GM12875 (cell line): ENCODE results near the gene IGSF21.

Experiments
- H3K4me3 ChIP-seq: one replicate; pipeline ENCODE4 v1.5.1; 2011; ENCODE audit warnings: low read depth, low read length, control low read depth
- TF ChIP-seq, protein P1 (sequence below): IDR thresholded peaks from 2 replicates; pipeline ENCODE4 v1.5.1; 2011; ENCODE audit warnings: low read depth, mild to moderate bottlenecking, control low read depth, inconsistent platforms, low read length, moderate library complexity, borderline replicate concordance; ENCODE audit not compliant: insufficient read depth

The IGSF21 gene

GRCh38 chr1:18085387-18086074, 22.1 kb upstream of the IGSF21 start:
- no peak overlapping the region for H3K4me3 ChIP-seq
- TF ChIP-seq, protein P1, sequence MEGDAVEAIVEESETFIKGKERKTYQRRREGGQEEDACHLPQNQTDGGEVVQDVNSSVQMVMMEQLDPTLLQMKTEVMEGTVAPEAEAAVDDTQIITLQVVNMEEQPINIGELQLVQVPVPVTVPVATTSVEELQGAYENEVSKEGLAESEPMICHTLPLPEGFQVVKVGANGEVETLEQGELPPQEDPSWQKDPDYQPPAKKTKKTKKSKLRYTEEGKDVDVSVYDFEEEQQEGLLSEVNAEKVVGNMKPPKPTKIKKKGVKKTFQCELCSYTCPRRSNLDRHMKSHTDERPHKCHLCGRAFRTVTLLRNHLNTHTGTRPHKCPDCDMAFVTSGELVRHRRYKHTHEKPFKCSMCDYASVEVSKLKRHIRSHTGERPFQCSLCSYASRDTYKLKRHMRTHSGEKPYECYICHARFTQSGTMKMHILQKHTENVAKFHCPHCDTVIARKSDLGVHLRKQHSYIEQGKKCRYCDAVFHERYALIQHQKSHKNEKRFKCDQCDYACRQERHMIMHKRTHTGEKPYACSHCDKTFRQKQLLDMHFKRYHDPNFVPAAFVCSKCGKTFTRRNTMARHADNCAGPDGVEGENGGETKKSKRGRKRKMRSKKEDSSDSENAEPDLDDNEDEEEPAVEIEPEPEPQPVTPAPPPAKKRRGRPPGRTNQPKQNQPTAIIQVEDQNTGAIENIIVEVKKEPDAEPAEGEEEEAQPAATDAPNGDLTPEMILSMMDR, result no peak

GRCh38 chr1:18088077-18088594, 19.5 kb upstream of the IGSF21 start:
- TF ChIP-seq, protein P1, result no peak
- no peak overlapping the region for H3K4me3 ChIP-seq

GRCh38 chr1:18089488-18089887, 18.1 kb upstream of the IGSF21 start:
- TF ChIP-seq, protein P1, result no peak
- no peak overlapping the region for H3K4me3 ChIP-seq

GRCh38 chr1:18090636-18091035, 17.0 kb upstream of the IGSF21 start:
- H3K4me3 ChIP-seq, result no peak overlapping the region
- TF ChIP-seq, protein P1, result no peak

GRCh38 chr1:18091660-18092446, 15.7 kb upstream of the IGSF21 start:
- TF ChIP-seq, protein P1, result no peak
- no peak overlapping the region for H3K4me3 ChIP-seq

- H3K4me3 ChIP-seq, result no peak overlapping the region
- TF ChIP-seq, protein P1, result no peak
These were observed 14.4 kb upstream of the IGSF21 start for GRCh38 chr1:18093193-18093592.
